ENCODE results near the gene ASCC3.

- TF ChIP-seq, protein P1, sequence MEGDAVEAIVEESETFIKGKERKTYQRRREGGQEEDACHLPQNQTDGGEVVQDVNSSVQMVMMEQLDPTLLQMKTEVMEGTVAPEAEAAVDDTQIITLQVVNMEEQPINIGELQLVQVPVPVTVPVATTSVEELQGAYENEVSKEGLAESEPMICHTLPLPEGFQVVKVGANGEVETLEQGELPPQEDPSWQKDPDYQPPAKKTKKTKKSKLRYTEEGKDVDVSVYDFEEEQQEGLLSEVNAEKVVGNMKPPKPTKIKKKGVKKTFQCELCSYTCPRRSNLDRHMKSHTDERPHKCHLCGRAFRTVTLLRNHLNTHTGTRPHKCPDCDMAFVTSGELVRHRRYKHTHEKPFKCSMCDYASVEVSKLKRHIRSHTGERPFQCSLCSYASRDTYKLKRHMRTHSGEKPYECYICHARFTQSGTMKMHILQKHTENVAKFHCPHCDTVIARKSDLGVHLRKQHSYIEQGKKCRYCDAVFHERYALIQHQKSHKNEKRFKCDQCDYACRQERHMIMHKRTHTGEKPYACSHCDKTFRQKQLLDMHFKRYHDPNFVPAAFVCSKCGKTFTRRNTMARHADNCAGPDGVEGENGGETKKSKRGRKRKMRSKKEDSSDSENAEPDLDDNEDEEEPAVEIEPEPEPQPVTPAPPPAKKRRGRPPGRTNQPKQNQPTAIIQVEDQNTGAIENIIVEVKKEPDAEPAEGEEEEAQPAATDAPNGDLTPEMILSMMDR (IDR thresholded peaks at IDR 0.05; ENCODE audit: low read length), result no peak
- TF ChIP-seq EZH2 (IDR thresholded peaks at IDR 0.05; ENCODE audit: borderline replicate concordance, low read length), result no peak
Measured at GRCh38 chr6:100626721-100627120, 254.4 kb downstream of the ASCC3 start.

All from OCI-LY1 (cell line).